Endothelial cell of umbilical vein (primary cell): ENCODE measurements around the gene SERF2. TPM values are rescaled to one million over a fixed set of nuclear protein-coding genes. Genes with fewer than 3 reads are reported as not detected.
"Not testable (repeated sequence)": the region's sequence is repeated elsewhere in the genome, so short reads cannot be mapped to it uniquely, and the experiment has no call there.

ENCODE experiments used
- BruUV-seq: library from RNA; stranded (reverse); fragments of 400-500 nt; replicated peaks from 2 replicates; lab custom pipeline; 2021; lab: Mats Ljungman, UMichigan
- CTCF ChIA-PET: fragments of 300-600, 350-600 bp; sonication (Branson Sonifier 250); formaldehyde crosslinking; loops from one replicate; lab custom pipeline; 2021; ENCODE audit warnings: antibody characterized with exemption, inconsistent platforms; lab: Charles Lee
- POLR2A ChIA-PET: fragments of 300-600, 350-600 bp; sonication (Branson Sonifier 250); formaldehyde crosslinking; loops from one replicate; lab custom pipeline; 2021; ENCODE audit warnings: antibody characterized with exemption, inconsistent platforms; lab: Charles Lee
- DNase-seq: peaks from one replicate; pipeline ENCODE4 v3.0.0-alpha.2; 2011; ENCODE audit warnings: low read depth, low spot score
- FAIRE-seq: peaks from 2 replicates; lab custom pipeline; 2011; peaks lifted over from hg19 to GRCh38; lab: Jason Lieb, UNC
- H2AFZ ChIP-seq: 2 replicates; pipeline ENCODE4 v1.6.0; 2012; ENCODE audit warnings: low read depth, low read length, control low read depth, inconsistent platforms
- H3K27ac ChIP-seq: 2 replicates; pipeline ENCODE4 v1.5.1; 2011; ENCODE audit warnings: low read depth, mild to moderate bottlenecking, control low read depth, low read length, moderate library complexity; ENCODE audit not compliant: insufficient read depth
- H3K27me3 ChIP-seq, 2 experiments: 2 replicates each; pipeline versions ENCODE4 v1.6.0 to v1.6.1; 2011; ENCODE audit warnings: low read length in 2 of 2, mixed read lengths in 1 of 2; ENCODE audit not compliant: control insufficient read depth in 2 of 2, insufficient read depth in 2 of 2
- H3K36me3 ChIP-seq, 2 experiments: 2 replicates in 1 of 2; 3 replicates in 1 of 2; pipeline ENCODE4 v1.5.1; 2011; ENCODE audit warnings: low read length in 2 of 2, mild to moderate bottlenecking in 1 of 2, moderate library complexity in 1 of 2; ENCODE audit not compliant: control insufficient read depth in 2 of 2, insufficient read depth in 2 of 2; ENCODE audit errors: extremely low read depth in 1 of 2
- H3K4me1 ChIP-seq: 3 replicates; pipeline ENCODE4 v1.5.1; 2011; ENCODE audit warnings: mild to moderate bottlenecking, low read length; ENCODE audit not compliant: control insufficient read depth, insufficient read depth; ENCODE audit errors: extremely low read depth
- H3K4me2 ChIP-seq: 2 replicates; pipeline ENCODE4 v1.6.1; 2011; ENCODE audit warnings: low read length, control low read depth, mixed read lengths; ENCODE audit not compliant: insufficient read depth
- H3K4me3 ChIP-seq, 3 experiments: fragments of 200-600 bp in 1 of 3; sonication (generic), shearing (Covaris generic) in 1 of 3; replicated peaks in 1 of 3; 2 replicates each; pipeline ENCODE4 v1.5.1; 2011 to 2016; ENCODE audit warnings: control low read depth in 3 of 3, low read length in 3 of 3, mild to moderate bottlenecking in 2 of 3, inconsistent platforms in 1 of 3, low read depth in 1 of 3, moderate library complexity in 1 of 3; ENCODE audit not compliant: insufficient read depth in 1 of 3
- H3K79me2 ChIP-seq: 2 replicates; pipeline ENCODE4 v1.6.0; 2012; ENCODE audit warnings: low read length, inconsistent platforms; ENCODE audit not compliant: control insufficient read depth, insufficient read depth
- H3K9ac ChIP-seq: replicated peaks from 2 replicates; pipeline ENCODE3; 2011; ENCODE audit warnings: low read length, control low read depth; ENCODE audit not compliant: insufficient read depth; ENCODE audit errors: extremely low read depth
- H3K9me1 ChIP-seq: replicated peaks from 3 replicates; pipeline ENCODE4 v1.6.0; 2011; ENCODE audit warnings: mild to moderate bottlenecking, low read length; ENCODE audit not compliant: control insufficient read depth, insufficient read depth; ENCODE audit errors: extremely low read depth
- H3K9me3 ChIP-seq: replicated peaks from 2 replicates; pipeline ENCODE4 v1.5.1; 2012; ENCODE audit warnings: low read length, inconsistent platforms; ENCODE audit not compliant: control insufficient read depth, insufficient read depth
- H4K20me1 ChIP-seq: replicated peaks from 2 replicates; pipeline ENCODE3; 2011; ENCODE audit warnings: mild to moderate bottlenecking, low read length; ENCODE audit not compliant: control insufficient read depth, insufficient read depth; ENCODE audit errors: extremely low read depth
- CTCF ChIP-seq, 2 donors: IDR thresholded peaks; 1 replicate in 1 of 2; 2 replicates in 1 of 2; pipeline ENCODE4 v1.5.1; 2011; ENCODE audit warnings: low read length in 2 of 2, mild to moderate bottlenecking in 2 of 2, moderate library complexity in 2 of 2, control low read depth in 1 of 2, inconsistent platforms in 1 of 2, low read depth in 1 of 2; ENCODE audit not compliant: insufficient read depth in 1 of 2; ENCODE audit errors: extremely low read depth in 1 of 2
- POLR2A ChIP-seq: IDR thresholded peaks from 2 replicates; pipeline ENCODE4 v1.6.1; 2012; ENCODE audit warnings: low read depth, mild to moderate bottlenecking, control low read depth, low read length
- POLR2AphosphoS5 ChIP-seq: IDR thresholded peaks from 2 replicates; pipeline ENCODE4 v1.6.1; 2012; ENCODE audit warnings: low read depth, mild to moderate bottlenecking, control low read depth, low read length, moderate library complexity; ENCODE audit not compliant: insufficient read depth
- dilution Hi-C: fragments of 300-500 bp; cut with MboI; formaldehyde crosslinking; loops from one replicate; pipeline ENCODE4 v1.15.0; 2019; ENCODE audit warnings: low sequenced_read_pairs; ENCODE audit not compliant: extremely low pct_ligation_motif_present
- intact Hi-C: fragments of 100-400 bp; cut with micrococcal nuclease; formaldehyde crosslinking; loops from one replicate; pipeline ENCODE4 v1.10.0; 2022
- polyA plus RNA-seq, 4 experiments: library from polyadenylated mRNA; depleted of rRNA in 3 of 4; stranded (reverse) in 3 of 4; unstranded in 1 of 4; fragments of >200 nt; gene quantifications; 2 replicates each; pipeline versions ENCODE4 v1.2.1 to v1.2.3, GENCODE V29; 2011 to 2012; ENCODE audit warnings: missing spikeins in 1 of 4
- total RNA-seq: library from RNA; stranded (reverse); gene quantifications from 2 replicates; pipeline ENCODE4 v1.2.3, GENCODE V29; 2021

SERF2 gene
- total and polyA plus RNA-seq, 2 donors (not counting 3 experiments of a cell fraction or from before 2014, with no cell fraction given), result 970 to 1,481 TPM

GRCh38 chr15:43746245-43746902 is 45.7 kb upstream of the SERF2 start, which contains the start of gene PDIA3:
Gene PDIA3 (plus strand): TSS chr15:43746438. CDS start chr15:43746540, 102 bp downstream.
- H3K27me3 ChIP-seq, dilution Hi-C loops, H4K20me1 ChIP-seq, POLR2A ChIA-PET, BruUV-seq, H3K9me3 ChIP-seq, H3K36me3 ChIP-seq, H3K9me1 ChIP-seq, CTCF ChIA-PET, H3K4me1 ChIP-seq: not testable (repeated sequence)
- DNase-seq, result peak; percentile 95
- H3K27ac ChIP-seq, result peak within 1 kb of the TSS; percentile 79
- H3K9ac ChIP-seq, result peak within 1 kb of the TSS; percentile 92
- peak within 1 kb of the TSS; percentile 89 for H2AFZ ChIP-seq
- TF ChIP-seq CTCF (IDR thresholded peaks at IDR 0.05; ENCODE audit: extremely low read depth in 1 of 2, insufficient read depth in 1 of 2, low read depth in 1 of 2, low read length in 2 of 2), result peak in 1 of 2 donors; percentile 13
- TF ChIP-seq POLR2A, result peak; percentile 80
- peak; percentile 94 for TF ChIP-seq POLR2AphosphoS5
- H3K4me2 ChIP-seq, result peak within 1 kb of the TSS; percentile 80
- H3K79me2 ChIP-seq, result peaks cover 51% of the 10 kb centered on the region
- intact Hi-C loops, result loop anchor here (10.0 kb wide), 1 partner anchor 232 kb away; the partner anchor contains the start of gene MAP1A
- peak; percentile 97 for FAIRE-seq
- peak within 1 kb of the TSS; percentile 73 to 93 (median 80) for H3K4me3 ChIP-seq

DNA sequence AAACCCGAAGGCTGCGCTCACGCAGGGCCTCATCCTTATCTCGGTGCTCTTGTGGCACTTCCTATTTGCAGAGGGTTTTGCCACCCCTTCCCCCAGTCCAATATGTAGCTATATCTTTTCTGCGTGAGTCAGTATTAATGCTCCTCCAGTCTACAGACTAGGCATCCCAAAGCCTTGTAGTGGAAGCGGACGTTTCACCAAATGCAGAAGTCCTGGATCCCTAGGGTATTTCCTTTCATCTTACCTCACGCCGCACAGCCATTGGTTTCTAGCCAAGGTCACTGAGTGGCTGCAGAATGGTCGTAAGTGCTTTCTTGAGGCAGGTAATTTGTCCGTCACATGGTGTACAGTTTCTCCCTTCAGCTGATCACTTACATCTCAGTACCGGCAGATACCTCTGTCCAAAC is 45.2 kb upstream of the SERF2 start:
- TSS peak; percentile 51 for BruUV-seq
- H3K4me1 ChIP-seq, H4K20me1 ChIP-seq, H3K9me3 ChIP-seq, POLR2A ChIA-PET, dilution Hi-C loops, H3K9me1 ChIP-seq, H3K36me3 ChIP-seq, CTCF ChIA-PET, H2AFZ ChIP-seq, H3K27me3 ChIP-seq, FAIRE-seq: not testable (repeated sequence)
- Histone ChIP-seq H3K4me2 (peak overlapping the region; percentile 80), H3K27ac (peak overlapping the region; percentile 79), H3K4me3 (peak overlapping the region; percentile 73 to 93 (median 80)), H3K9ac (peak overlapping the region; percentile 92), H3K79me2 (peaks cover 56% of the 10 kb centered on the region)
- intact Hi-C loops, result loop anchor here (10.0 kb wide), 1 partner anchor 232 kb away; the partner anchor contains the start of gene MAP1A
- peak; percentile 63 for DNase-seq
